Measurements from ENCODE around the gene TATDN2. TPM values are rescaled to one million over a fixed set of nuclear protein-coding genes. Genes with fewer than 3 reads are reported as not detected.

Gene TATDN2
- total and polyA plus RNA-seq, 2 experiments from 2014 or later: 9.3 to 22.6 TPM

- Histone ChIP-seq H3K36me3 (replicated peaks; ENCODE audit: insufficient read depth, low read depth) (no peaks in the 10 kb centered on the region), H3K9me2 (replicated peaks; ENCODE audit: insufficient read depth) (no peaks in the 10 kb centered on the region), H3K9me3 (ENCODE audit: low read depth) (no peaks in the 10 kb centered on the region), H3K27ac (no peak overlapping the region), H3K27me3 (no peaks in the 10 kb centered on the region), H3K4me1 (ENCODE audit: insufficient read depth) (no peaks in the 10 kb centered on the region), H4K20me1 (ENCODE audit: insufficient read depth, poor library complexity, severe bottlenecking) (peaks cover 4% of the 10 kb centered on the region), H2AFZ (no peak overlapping the region), H3K79me2 (peaks cover 5% of the 10 kb centered on the region), H3K4me3 (no peak overlapping the region), H3K4me2 (no peak overlapping the region)
- TF ChIP-seq EZH2 (IDR thresholded peaks at IDR 0.05; ENCODE audit: borderline replicate concordance) (no peak), CTCF (IDR thresholded peaks at IDR 0.05; ENCODE audit: poor library complexity) (no peak), EZH2phosphoT487 (IDR thresholded peaks at IDR 0.05; ENCODE audit: low read depth, severe bottlenecking, unreplicated experiment) (no peak)
- no peak for DNase-seq (ENCODE audit: low spot score)
- 98% methylated on average over 5 of the region's 5 CpGs for WGBS (ENCODE audit: low lambda C conversion rate, missing lambda C conversion rate)
Measured at GRCh38 chr3:10281951-10282350, 33.7 kb downstream of the TATDN2 start.

GRCh38 chr3:10283638-10284037 lies 35.4 kb downstream of the TATDN2 start:
- whole genome bisulfite sequencing (ENCODE audit: low lambda C conversion rate, missing lambda C conversion rate): 85% methylated on average over 5 of the region's 5 CpGs
- H3K27ac ChIP-seq: no peak overlapping the region

GRCh38 chr3:10284496-10284895 lies 36.2 kb downstream of the TATDN2 start:
- H3K9me3 ChIP-seq (ENCODE audit: low read depth): no peaks in the 10 kb centered on the region
- H3K27me3 ChIP-seq: no peaks in the 10 kb centered on the region
- H3K4me2 ChIP-seq: no peak overlapping the region
- H3K4me3 ChIP-seq: no peak overlapping the region
- H4K20me1 ChIP-seq (ENCODE audit: insufficient read depth, poor library complexity, severe bottlenecking): no peaks in the 10 kb centered on the region
- no peak for DNase-seq (ENCODE audit: low spot score)
- no peak overlapping the region for H3K27ac ChIP-seq
- no peak overlapping the region for H2AFZ ChIP-seq
- no peaks in the 10 kb centered on the region for H3K4me1 ChIP-seq (ENCODE audit: insufficient read depth)
- H3K79me2 ChIP-seq: no peaks in the 10 kb centered on the region
- H3K36me3 ChIP-seq (replicated peaks; ENCODE audit: insufficient read depth, low read depth): no peaks in the 10 kb centered on the region
- H3K9me2 ChIP-seq (replicated peaks; ENCODE audit: insufficient read depth): no peaks in the 10 kb centered on the region
- WGBS (ENCODE audit: low lambda C conversion rate, missing lambda C conversion rate): 97% methylated on average over 9 of the region's 9 CpGs
- TF ChIP-seq CTCF (IDR thresholded peaks at IDR 0.05; ENCODE audit: poor library complexity): no peak
- TF ChIP-seq EZH2 (IDR thresholded peaks at IDR 0.05; ENCODE audit: borderline replicate concordance): no peak
- TF ChIP-seq EZH2phosphoT487 (IDR thresholded peaks at IDR 0.05; ENCODE audit: low read depth, severe bottlenecking, unreplicated experiment): no peak

More at GRCh38 chr3:10283638-10284037, 35.4 kb downstream of the TATDN2 start:
- Histone ChIP-seq H3K9me2 (replicated peaks; ENCODE audit: insufficient read depth) (no peaks in the 10 kb centered on the region), H3K4me1 (ENCODE audit: insufficient read depth) (no peaks in the 10 kb centered on the region), H3K27me3 (no peaks in the 10 kb centered on the region), H3K36me3 (replicated peaks; ENCODE audit: insufficient read depth, low read depth) (no peaks in the 10 kb centered on the region), H3K79me2 (no peaks in the 10 kb centered on the region), H3K9me3 (ENCODE audit: low read depth) (no peaks in the 10 kb centered on the region), H4K20me1 (ENCODE audit: insufficient read depth, poor library complexity, severe bottlenecking) (no peaks in the 10 kb centered on the region), H2AFZ (no peak overlapping the region), H3K4me2 (no peak overlapping the region), H3K4me3 (no peak overlapping the region)
- no peak for TF ChIP-seq EZH2phosphoT487 (IDR thresholded peaks at IDR 0.05; ENCODE audit: low read depth, severe bottlenecking, unreplicated experiment)
- no peak for DNase-seq (ENCODE audit: low spot score)

- no peak overlapping the region for H2AFZ ChIP-seq
- H3K4me2 ChIP-seq: no peak overlapping the region
- no peaks in the 10 kb centered on the region for H3K4me1 ChIP-seq (ENCODE audit: insufficient read depth)
- H3K27ac ChIP-seq: no peak overlapping the region
- no peaks in the 10 kb centered on the region for H3K9me2 ChIP-seq (replicated peaks; ENCODE audit: insufficient read depth)
- H4K20me1 ChIP-seq (ENCODE audit: insufficient read depth, poor library complexity, severe bottlenecking): no peaks in the 10 kb centered on the region
- TF ChIP-seq EZH2 (IDR thresholded peaks at IDR 0.05; ENCODE audit: borderline replicate concordance) (no peak), EZH2phosphoT487 (IDR thresholded peaks at IDR 0.05; ENCODE audit: low read depth, severe bottlenecking, unreplicated experiment) (no peak), CTCF (IDR thresholded peaks at IDR 0.05; ENCODE audit: poor library complexity) (no peak)
- 91% methylated on average over 12 of the region's 12 CpGs for WGBS (ENCODE audit: low lambda C conversion rate, missing lambda C conversion rate)
- no peaks in the 10 kb centered on the region for H3K9me3 ChIP-seq (ENCODE audit: low read depth)
- no peak overlapping the region for H3K4me3 ChIP-seq
- no peaks in the 10 kb centered on the region for H3K27me3 ChIP-seq
- DNase-seq (ENCODE audit: low spot score): no peak
- H3K79me2 ChIP-seq: no peaks in the 10 kb centered on the region
- no peaks in the 10 kb centered on the region for H3K36me3 ChIP-seq (replicated peaks; ENCODE audit: insufficient read depth, low read depth)
Measured at GRCh38 chr3:10285272-10286132, 37.2 kb downstream of the TATDN2 start.
